Measurements from ENCODE around the gene SETBP1. TPM values are rescaled to one million over a fixed set of nuclear protein-coding genes. Genes with fewer than 3 reads are reported as not detected.

The SETBP1 gene
- total RNA-seq, 1 experiment from 2014 or later = 0.05 TPM

GRCh38 chr18:45055811-45056210, 375.1 kb downstream of the SETBP1 start:
- no peaks in the 10 kb centered on the region for H3K79me2 ChIP-seq (ENCODE audit: insufficient read depth, low read length)
- H2AFZ ChIP-seq (ENCODE audit: low read depth, low read length, poor library complexity, severe bottlenecking) = no peak overlapping the region
- H3K36me3 ChIP-seq (ENCODE audit: control insufficient read depth in 1 of 2, insufficient read depth in 2 of 2, low read length in 2 of 2) = no peaks in the 10 kb centered on the region
- intact Hi-C loops (cut with micrococcal nuclease) = no loop called here
- no TSS peak for BruUV-seq (replicated peaks)
- no peaks in the 10 kb centered on the region for H3K4me1 ChIP-seq (ENCODE audit: control insufficient read depth in 1 of 2, insufficient read depth in 2 of 2, low read length in 2 of 2)
- DNase-seq (ENCODE audit: low read depth, low spot score) (no peak), ATAC-seq (no peak)
- CTCF ChIA-PET = no interaction called here
- TF ChIP-seq CBX3 (IDR thresholded peaks at IDR 0.05; ENCODE audit: low read depth) (no peak), ZNF274 (IDR thresholded peaks at IDR 0.05; ENCODE audit: low read depth, low read length) (no peak), EZH2 (IDR thresholded peaks at IDR 0.05) (no peak), POLR2A (IDR thresholded peaks at IDR 0.05; ENCODE audit: borderline replicate concordance, extremely low read depth, insufficient read depth, insufficient read length) (no peak), ATF3 (IDR thresholded peaks at IDR 0.05) (no peak), TCF7L2 (IDR thresholded peaks at IDR 0.05; ENCODE audit: borderline replicate concordance, extremely low read depth, insufficient read depth, insufficient read length) (no peak), RAD21 (IDR thresholded peaks at IDR 0.05; ENCODE audit: low read depth) (no peak), SRF (IDR thresholded peaks at IDR 0.05; ENCODE audit: low read depth) (no peak), ZBTB33 (IDR thresholded peaks at IDR 0.05; ENCODE audit: extremely low read depth, insufficient replicate concordance, low read length) (no peak), ELF1 (IDR thresholded peaks at IDR 0.05; ENCODE audit: borderline replicate concordance, low read depth) (no peak), CEBPB (IDR thresholded peaks at IDR 0.05; ENCODE audit: low read depth) (no peak), FOSL1 (IDR thresholded peaks at IDR 0.05; ENCODE audit: low read depth) (no peak)
- TF ChIP-seq, protein P1, sequence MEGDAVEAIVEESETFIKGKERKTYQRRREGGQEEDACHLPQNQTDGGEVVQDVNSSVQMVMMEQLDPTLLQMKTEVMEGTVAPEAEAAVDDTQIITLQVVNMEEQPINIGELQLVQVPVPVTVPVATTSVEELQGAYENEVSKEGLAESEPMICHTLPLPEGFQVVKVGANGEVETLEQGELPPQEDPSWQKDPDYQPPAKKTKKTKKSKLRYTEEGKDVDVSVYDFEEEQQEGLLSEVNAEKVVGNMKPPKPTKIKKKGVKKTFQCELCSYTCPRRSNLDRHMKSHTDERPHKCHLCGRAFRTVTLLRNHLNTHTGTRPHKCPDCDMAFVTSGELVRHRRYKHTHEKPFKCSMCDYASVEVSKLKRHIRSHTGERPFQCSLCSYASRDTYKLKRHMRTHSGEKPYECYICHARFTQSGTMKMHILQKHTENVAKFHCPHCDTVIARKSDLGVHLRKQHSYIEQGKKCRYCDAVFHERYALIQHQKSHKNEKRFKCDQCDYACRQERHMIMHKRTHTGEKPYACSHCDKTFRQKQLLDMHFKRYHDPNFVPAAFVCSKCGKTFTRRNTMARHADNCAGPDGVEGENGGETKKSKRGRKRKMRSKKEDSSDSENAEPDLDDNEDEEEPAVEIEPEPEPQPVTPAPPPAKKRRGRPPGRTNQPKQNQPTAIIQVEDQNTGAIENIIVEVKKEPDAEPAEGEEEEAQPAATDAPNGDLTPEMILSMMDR (IDR thresholded peaks at IDR 0.05 in 2 of 3, conservative IDR thresholded peaks at IDR 0.05 in 1 of 3; ENCODE audit: borderline replicate concordance in 1 of 3, insufficient read depth in 1 of 3, low read depth in 2 of 3, low read length in 2 of 3) = no peak
- TF ChIP-seq, protein P2, sequence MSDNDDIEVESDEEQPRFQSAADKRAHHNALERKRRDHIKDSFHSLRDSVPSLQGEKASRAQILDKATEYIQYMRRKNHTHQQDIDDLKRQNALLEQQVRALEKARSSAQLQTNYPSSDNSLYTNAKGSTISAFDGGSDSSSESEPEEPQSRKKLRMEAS (IDR thresholded peaks at IDR 0.05) = no peak
- H3K4me2 ChIP-seq (ENCODE audit: low read length) = no peak overlapping the region
- POLR2A ChIA-PET = no interaction called here
- H3K27me3 ChIP-seq (ENCODE audit: insufficient read depth, low read length) = no peaks in the 10 kb centered on the region
- H3K9me3 ChIP-seq (ENCODE audit: control insufficient read depth in 1 of 2, insufficient read depth in 1 of 2, low read depth in 1 of 2, low read length in 2 of 2) = peaks cover 11 to 17% of the 10 kb centered on the region in 2 experiments; a peak in 2 of 4 replicates
- RAD21 ChIA-PET (ENCODE audit: low non-redundant PET in 1 of 2, low total read pairs in 2 of 2, uncharacterized antibody in 2 of 2, unreplicated experiment in 2 of 2) = no interaction called here
- H3K9me2 ChIP-seq (ENCODE audit: insufficient read depth) = no peaks in the 10 kb centered on the region
- H3K4me3 ChIP-seq (replicated peaks in 1 of 2; ENCODE audit: low read depth in 1 of 2, low read length in 2 of 2) = no peak overlapping the region
- H3K27ac ChIP-seq (ENCODE audit: low read depth, low read length) = no peak overlapping the region
- H3K9ac ChIP-seq (ENCODE audit: low read length) = no peak overlapping the region
- no peaks in the 10 kb centered on the region for H4K20me1 ChIP-seq (ENCODE audit: insufficient read depth)
